EH (cell line): ENCODE measurements around the gene IQUB.
"Not testable (repeated sequence)": the region's sequence is repeated elsewhere in the genome, so short reads cannot be mapped to it uniquely, and the experiment has no call there.

ENCODE experiments used
- DNase-seq: peaks from one replicate; pipeline ENCODE4 v3.0.0-alpha.2; 2015; ENCODE audit warnings: low read depth

Gene IQUB

DNA sequence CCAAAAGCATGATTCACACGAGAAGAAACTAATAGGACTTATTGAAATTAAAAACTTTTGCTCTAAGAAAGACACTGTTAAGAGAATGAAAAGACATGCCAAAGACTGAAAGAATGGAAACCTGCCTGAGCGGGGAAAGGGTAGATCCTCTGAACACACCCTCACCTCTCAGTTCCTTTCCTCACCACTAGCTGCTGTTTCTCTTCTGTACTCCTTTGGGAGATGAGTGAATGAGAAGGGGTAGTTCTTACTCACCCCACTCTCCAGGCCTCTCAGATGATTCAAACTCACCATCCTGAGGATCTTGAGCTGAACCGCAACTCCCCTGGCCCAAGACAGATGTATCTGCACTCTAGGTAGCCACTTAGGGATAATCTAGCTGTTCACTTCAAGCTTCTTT lies 41.9 kb downstream of the IQUB start:
- no peak for DNase-seq

DNA sequence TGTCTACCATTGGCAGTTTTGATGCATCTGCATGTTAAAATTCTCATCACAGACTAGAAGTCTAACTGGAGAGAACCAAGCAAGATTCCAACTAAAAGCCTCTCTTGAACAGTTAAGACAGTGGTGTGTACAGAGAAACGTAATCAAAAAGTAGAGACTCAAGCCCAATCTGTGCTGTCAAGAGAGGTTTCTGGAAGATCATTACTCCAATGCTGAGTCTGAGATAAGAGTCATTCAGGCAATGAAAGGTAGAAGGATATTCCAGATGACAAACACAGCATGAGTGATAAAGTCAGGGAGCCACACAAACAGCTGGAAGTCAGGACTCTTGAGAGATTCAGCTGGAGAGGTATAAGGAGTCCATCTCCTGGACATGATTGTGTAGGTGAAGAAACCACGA lies 48.7 kb downstream of the IQUB start:
- no peak for DNase-seq

DNA sequence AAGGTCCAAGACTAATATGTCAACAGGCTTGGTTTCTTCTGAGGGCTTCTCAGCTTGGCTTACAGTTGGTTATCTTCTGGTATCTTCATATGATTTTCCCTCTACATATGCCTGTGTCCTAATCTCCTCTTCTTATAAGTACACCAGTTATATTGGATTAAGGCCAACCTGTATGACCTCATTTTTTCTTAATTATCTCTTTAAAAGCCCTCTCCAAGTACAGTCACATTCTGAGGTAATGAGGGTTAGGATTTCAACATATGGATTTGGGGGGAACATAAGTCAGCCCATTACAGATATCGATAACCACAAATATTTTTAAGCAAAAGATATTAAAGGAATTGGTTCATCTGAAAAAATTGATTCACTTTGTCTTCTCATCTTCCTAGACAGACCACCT lies 49.2 kb downstream of the IQUB start:
- no peak for DNase-seq

DNA sequence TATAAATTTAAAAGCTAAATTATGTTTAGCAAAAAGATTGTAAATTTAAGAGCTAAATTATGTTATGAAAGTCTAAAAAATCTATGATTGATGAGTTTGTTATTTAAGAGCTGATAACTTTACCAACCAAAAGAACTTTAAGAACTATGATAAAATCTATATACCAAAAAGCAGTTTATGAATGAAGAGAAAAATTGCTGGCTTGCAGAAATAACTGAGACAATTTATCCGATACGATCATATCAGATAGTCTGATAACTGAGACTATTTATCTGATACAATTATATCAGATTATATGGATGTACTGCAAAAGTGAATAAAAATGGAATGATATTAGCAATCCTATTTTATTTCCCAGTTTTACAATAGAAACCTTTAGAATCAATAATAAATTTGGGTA lies 50.2 kb downstream of the IQUB start:
- DNase-seq = no peak

DNA sequence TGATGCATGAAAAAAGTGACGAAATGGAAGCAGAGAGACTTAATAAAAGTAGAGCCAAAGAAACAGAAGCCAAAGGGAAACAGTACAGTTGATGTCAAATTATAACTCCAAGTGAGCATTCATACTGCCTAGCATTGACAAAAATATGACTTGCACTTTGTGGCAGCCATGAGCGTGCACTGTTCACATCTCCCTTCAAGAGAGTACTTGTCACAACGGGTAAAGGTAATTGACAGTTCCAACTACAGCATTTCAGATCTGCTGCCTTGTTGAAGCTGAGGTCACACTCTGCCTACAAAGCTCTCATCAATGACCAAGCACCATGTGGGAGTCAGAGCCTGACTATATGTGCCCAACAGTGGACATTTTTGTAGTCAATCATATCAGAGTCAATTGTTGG lies 54.3 kb downstream of the IQUB start:
- no peak for DNase-seq

DNA sequence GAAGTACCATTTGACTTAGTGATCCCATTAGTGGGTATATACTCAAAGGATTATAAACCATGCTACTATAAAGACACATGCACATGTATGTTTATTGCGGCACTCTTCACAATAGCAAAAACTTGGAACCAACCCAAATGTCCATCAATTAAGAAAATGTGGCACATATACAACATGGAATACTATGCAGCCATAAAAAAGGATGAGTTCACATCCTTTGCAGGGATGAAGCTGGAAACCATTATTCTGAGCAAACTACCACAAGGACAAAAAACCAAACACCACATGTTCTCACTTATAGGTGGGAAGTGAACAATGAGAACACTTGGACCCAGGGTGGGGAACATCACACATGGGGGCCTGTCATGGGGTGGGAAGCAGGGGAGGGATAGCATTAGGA lies 56.3 kb downstream of the IQUB start:
- DNase-seq = not testable (repeated sequence)

DNA sequence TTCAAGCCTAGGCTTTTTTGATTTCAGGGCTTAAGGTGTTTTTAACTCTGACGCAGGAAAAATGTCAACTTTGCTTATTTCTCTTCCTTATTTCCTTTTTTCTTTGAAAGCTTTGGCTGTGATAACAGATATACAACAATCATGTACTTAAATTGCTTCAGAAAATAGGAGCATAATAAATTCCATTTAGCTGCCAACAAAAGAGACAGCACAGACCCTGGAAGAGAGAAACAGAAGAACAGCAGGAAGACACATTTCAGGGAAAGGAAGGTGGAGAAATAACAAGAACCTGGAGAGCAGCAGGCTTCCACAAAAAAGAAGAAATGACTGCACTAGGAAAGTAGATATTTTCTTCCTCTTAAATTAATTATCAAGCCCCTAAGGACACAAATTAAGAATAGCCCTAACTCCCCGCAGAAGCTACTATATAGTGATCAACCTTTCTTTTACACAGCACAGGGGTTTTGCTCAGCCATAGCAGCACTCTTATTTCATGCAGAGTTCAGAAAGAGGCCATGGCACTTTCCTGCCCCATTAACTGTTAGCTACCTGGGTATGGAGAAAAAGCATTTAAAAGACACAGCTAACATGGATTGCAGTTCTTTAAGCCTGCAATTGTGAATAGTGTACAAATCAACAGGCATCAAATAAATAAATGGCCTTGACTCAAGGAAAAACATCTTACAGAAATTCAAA lies 61.5 kb downstream of the IQUB start:
- no peak for DNase-seq

DNA sequence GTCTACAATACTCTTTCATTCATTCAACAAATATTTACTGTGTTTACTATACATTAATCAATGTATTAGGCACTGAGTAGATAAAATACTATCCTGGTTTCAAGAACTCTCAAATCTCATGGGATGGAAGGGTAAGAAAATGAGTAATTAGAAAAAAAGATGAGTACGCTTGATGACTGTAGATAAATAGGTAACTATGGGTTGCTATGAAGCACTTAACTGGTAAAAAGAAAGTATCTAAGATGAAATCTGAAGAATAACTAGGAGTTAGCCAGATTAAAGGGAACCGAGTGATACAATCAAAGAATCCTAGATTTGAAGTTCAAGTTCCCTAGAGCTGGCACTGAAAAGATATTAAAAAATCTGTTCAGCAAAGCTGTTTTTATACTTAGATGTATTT lies 62.1 kb downstream of the IQUB start:
- DNase-seq = no peak

DNA sequence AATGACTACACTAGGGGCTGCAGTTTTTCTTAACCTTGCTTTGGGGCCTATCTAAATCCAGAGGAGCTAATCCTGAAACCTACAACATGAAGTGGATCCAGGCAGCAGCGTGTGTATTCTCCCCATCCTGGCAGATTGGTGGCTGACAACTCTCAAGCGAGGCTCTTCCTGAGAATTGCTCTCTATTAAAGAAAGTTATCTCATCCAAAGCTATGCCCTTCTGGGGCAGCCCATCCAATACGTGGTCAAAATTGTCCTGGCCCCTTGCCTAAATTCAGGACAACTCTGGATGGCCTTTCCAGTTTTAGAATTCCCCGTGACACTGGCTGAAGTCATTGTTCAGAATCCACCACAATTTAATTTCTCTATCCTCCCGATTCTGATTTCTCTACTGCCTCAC lies 66.1 kb downstream of the IQUB start:
- DNase-seq = no peak

DNA sequence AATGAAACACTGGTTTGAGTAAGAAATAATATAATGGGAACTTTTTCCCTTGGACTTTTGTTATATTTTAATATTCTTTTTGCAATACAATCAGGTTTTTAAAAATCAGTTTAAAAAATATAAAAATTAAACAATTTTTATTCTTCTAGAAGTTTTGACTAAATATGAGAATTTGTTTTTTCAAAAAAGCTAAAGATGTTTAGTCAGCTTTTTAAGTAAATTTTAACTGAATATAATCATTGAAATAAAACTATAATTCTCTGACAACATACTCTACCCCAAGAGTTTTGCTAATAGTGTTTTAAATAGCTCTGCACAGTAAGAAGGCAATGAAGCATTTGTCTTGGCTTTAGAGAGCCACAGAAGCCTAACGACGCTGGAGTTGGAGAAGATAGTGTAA lies 70.5 kb downstream of the IQUB start:
- DNase-seq = no peak

DNA sequence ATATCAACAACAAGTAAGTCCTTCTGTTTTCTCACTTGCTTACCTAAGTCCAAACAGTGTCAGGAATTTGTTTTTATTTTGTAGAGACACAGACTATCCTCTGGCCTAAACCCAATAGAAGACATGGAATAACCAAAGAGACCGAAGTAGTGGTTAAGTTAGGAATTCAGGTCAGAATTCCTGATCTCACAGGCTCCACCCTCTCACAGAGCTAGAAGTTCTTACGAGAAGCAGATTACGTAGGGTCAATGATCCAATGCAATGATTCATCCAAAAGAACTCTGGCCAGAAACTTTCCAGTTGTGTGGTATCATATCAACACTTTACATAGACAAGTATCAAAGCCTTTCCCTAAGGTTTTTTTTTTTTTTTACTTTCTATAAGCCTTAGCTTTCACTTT lies 73.8 kb downstream of the IQUB start:
- DNase-seq = peak; percentile 2

DNA sequence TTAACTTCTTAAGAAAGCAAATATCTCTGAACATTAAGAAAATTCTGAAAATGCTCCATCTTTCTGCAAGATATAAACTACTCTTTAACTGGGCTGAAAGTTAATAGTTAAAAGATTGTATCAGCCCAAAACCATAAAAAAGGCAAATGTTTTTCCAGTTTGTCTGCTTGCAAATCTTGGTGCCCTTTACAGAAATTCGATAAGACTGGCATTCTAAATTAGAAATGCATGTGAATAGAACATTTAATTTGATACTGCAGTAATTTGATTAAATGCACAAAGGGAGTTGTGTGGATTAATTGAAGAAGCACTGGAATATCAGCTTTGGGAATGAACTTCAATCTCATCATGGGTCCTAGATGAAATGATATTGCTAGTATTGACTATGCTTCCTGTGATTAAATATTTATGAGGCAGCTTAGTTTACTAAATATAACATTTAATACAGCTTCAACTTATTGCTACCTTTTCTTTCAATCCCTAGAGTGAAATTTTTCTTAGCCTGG lies 78.4 kb downstream of the IQUB start:
- no peak for DNase-seq

DNA sequence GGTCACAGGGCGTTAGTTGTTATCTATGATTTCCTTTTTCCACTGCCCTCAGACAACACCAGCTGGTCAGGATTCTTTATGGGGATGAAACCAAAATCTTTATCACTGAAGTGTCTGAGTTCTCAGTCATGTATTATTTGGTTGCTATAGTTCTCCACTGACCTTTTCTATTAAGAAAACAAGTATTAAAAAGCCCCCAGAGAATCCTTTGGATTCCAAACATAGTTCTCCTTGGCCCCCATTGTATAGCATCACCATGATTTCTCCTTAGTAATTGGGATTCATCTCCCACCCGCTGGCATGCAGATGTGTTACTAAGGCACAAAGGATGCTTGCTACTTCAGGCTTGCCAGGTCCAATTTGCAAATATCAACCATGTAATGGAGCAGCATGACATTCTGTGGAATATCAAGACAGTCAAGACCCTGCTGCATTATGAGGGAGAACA lies 94.3 kb downstream of the IQUB start:
- no peak for DNase-seq

DNA sequence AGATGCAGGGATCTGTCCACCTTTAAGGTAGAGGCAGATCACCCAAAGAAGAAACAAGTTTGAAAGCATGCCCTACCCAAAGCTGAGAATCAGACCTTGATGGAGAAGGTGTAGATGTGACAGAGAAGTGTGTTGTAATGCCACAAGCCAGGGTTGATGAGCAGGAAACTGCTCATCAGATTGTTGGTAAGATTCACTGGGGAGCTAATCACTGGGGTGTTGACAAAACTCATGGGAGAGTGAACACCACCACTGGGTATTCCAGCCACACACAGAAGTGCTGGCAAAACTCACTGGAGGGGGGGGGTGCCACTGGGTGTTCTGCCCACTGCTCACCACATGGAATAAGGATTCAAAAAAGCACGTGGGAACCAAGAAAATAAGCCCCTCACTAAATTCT lies 95.2 kb downstream of the IQUB start:
- DNase-seq = no peak

DNA sequence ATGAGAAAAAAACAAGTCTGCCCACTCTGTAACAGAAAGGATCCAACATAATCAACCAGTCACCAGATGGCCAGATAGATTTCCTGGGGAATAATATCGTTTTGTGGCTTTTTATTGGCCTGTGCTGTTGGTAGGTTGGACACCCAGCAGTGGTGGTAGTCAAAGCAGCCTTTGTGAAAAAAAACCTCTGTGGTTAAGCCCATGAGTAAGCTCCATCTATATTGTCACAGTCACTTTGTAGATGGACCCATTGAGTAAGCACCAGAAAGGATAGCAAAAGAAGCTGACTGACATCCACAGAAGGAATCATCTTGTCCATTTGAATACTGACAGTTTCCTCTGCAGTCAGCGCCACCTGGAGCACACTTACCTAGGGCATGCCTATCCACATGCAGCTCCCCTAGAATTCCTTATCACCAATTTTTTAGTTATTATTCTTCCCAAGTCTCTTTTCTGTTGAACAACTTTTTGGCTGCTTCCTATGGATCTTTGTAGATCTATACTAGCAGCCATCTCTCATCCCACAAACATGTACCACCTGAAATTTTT lies 96.9 kb downstream of the IQUB start:
- DNase-seq = no peak

DNA sequence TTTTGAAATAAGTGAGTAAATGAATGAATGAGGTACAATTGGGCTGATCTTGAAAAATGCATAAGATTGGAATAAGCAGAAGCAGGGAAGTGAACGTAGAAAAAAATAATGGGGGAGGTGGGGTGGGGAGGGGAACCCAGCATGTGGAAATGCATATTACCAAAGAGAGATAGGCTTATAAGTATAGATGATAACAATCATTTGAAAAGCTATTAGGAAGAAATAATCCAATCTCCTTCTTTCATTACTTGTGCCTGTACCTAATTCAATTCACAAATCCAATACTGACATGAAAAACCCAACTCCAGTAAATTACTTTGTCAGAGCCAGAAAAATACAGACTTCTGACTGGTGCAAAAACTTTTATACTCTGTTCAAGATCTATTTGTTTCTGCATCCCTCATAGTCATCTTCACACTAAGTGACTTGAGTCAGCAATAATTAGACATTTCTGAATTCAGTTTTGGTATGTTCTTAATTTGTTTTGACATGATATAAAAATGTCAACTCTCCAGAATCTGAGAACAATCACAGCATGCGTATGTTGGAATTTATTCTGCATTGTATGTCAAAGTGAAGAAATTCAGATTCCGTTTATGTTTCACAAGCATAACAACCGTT lies 99.2 kb downstream of the IQUB start:
- DNase-seq = no peak

DNA sequence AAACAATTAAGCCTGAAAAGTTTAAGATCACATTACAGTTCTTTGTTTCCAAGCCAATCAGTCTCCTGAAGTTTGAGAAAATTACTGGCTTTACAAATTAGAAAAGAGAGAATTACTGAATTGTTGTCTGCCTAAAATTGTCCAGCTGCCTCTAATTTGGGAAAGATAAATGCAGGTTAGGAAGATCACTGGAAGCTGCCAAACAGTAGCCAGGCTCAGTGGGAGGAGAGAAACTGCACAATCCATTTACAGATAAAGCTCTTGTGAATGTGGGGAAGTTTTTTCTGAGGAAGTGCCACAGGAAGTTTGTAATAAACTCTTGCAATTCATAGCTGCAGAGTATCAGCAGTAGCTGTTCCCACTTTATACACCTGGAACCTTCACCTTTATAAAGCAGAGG lies 100.7 kb downstream of the IQUB start:
- DNase-seq = no peak

DNA sequence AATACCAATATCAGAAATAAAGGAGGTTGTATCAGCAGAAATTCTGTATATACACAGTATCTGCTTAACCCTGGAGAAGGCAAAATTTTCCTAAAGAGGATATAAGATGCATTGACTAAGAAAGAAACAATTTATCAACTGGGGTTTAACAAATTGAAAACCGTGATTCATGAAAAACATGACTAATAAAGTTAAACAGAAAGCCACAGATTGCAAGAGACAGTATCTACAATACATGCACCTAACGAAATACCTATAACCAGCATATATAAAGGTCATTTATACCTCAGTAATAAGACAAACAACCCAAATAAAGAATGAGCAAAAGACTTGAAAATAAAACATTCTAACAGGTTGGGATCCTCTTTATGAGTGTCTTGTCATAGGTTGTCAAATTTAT lies 101.8 kb downstream of the IQUB start:
- DNase-seq = no peak

DNA sequence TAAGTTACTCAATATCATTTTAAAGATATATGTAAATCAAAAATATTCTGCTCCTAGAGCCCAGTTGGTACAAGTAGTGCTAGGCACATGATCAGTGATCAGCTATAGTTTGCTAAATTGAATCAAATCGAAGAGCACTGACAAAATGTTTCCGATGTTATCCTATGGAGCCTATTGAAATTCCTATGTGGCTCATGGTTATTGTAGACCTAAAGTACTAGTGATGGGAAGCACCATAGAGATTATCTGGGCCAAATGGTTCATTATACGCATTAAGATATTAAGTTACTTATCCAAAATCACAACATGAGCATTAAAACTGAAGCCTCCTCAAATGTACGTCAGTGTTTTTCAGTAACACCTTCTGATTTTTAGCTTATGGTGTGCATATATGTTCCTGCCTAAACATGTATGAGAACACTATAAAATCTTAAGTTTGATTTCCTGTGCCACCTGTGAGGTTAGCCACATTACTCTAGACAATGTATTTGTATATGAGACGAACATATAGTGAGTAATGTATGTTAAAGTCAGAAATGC lies 103.2 kb downstream of the IQUB start:
- no peak for DNase-seq

DNA sequence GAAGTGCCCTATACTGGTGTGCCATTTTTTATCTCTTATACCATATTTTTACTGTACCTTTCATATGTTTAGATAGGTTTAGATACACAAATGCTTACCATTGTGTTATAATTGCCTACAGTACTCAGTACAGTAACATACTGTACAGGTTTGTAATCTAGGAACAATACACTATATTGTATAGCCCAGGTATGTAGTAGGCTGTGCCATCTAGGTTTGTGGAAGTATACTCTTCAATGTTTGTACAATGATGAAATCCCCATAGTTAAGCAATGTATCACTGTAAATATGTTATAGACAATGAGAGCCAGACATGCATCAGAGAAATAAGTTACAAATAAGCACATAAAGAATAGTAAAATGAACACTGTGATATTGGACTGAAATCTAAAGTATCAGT lies 109.1 kb downstream of the IQUB start:
- no peak for DNase-seq

DNA sequence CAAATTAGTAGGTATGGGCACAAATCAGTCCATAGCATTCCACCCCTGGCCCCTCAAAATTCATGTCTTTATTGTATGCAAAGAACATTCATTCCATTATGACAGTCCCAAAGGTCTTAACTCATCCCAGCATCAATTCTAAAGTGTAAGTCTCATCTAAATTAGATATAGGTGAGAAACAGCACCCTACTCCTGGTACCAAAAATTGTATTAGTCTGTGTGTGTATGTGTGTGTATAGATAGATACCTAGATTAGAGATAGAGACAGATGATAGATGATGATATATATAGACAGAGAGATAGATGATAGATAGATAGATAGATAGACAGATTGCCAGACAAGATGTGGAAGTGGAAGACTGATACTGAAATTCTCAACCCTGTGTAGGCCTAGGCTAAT lies 109.9 kb downstream of the IQUB start:
- no peak for DNase-seq

DNA sequence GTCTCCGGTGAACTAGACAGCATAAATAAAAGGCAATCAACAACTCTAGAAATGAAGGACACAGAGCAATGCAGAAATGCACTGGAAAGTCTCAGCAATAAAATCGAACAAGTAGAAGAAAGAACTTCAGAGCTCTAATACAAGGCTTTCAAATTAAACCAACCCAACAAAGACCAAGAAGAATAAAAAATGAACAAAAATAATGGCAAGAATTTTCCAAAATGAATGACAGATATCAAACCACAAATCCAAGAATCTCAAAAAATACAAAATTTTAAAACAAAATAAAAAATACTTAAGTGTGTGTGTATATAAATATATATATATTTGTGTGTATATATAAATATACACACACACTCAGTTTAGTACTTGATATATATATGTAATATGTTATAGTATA lies 110.8 kb downstream of the IQUB start:
- no peak for DNase-seq

DNA sequence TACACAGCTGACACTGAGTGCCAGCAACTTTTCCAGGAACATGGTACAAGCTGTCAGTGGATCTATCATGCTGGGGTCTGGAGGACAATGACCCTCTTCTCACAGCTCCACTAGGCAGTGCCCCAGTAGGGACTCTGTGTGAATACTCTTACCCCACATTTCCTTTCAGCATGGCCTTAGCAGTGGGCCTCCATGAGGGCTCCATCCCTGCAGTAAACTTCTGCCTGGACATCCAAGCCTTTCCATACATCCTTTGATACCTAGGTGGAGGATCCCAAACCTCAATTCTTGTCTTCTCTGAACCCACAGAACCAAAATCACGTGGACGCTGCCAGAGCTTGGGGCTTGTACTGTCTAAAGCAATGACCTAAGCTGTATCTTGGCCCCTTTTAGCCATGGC lies 116.8 kb downstream of the IQUB start:
- no peak for DNase-seq
